H9 (cell line): ENCODE measurements around the gene NIPSNAP3A. TPM values are rescaled to one million over a fixed set of nuclear protein-coding genes. Genes with fewer than 3 reads are reported as not detected.

ENCODE experiments used
- DNase-seq: peaks from one replicate; pipeline ENCODE4 v3.0.0-alpha.2; 2017
- H2AFZ ChIP-seq: one replicate; pipeline ENCODE4 v1.6.1; 2013; ENCODE audit warnings: mild to moderate bottlenecking, low read length, control low read depth, moderate library complexity
- H2AK5ac ChIP-seq: 2 replicates; pipeline ENCODE4 v1.6.1; 2013; ENCODE audit warnings: low read length, control low read depth, mixed read lengths; ENCODE audit not compliant: insufficient read length
- H2BK120ac ChIP-seq: one replicate; pipeline ENCODE4 v1.6.1; 2013; ENCODE audit warnings: low read depth, mild to moderate bottlenecking, low read length, control low read depth, inconsistent platforms; ENCODE audit not compliant: poor library complexity, severe bottlenecking
- H2BK12ac ChIP-seq: 2 replicates; pipeline ENCODE4 v1.6.1; 2013; ENCODE audit warnings: low read length, control low read depth, mixed read lengths, low read depth; ENCODE audit not compliant: insufficient read length
- H2BK15ac ChIP-seq: 2 replicates; pipeline ENCODE4 v1.6.1; 2013; ENCODE audit warnings: low read depth, low read length, control low read depth
- H2BK20ac ChIP-seq: one replicate; pipeline ENCODE4 v1.6.1; 2013; ENCODE audit warnings: low read depth, mild to moderate bottlenecking, low read length, control low read depth, inconsistent platforms; ENCODE audit not compliant: poor library complexity, severe bottlenecking
- H2BK5ac ChIP-seq: 2 replicates; pipeline ENCODE4 v1.6.1; 2013; ENCODE audit warnings: low read length, control low read depth, mixed read lengths; ENCODE audit not compliant: insufficient read length
- H3K14ac ChIP-seq: 2 replicates; pipeline ENCODE4 v1.6.1; 2013; ENCODE audit warnings: low read length, control low read depth; ENCODE audit not compliant: insufficient read depth
- H3K18ac ChIP-seq: 2 replicates; pipeline ENCODE4 v1.6.1; 2013; ENCODE audit warnings: low read depth, mild to moderate bottlenecking, mixed read lengths, low read length, control low read depth; ENCODE audit not compliant: insufficient read length
- H3K23ac ChIP-seq: 2 replicates; pipeline ENCODE4 v1.6.1; 2013; ENCODE audit warnings: low read length, control low read depth, mixed read lengths, low read depth; ENCODE audit not compliant: insufficient read length
- H3K23me2 ChIP-seq: 2 replicates; pipeline ENCODE4 v1.6.1; 2013; ENCODE audit warnings: low read depth, mild to moderate bottlenecking, mixed read lengths, low read length, control low read depth; ENCODE audit not compliant: insufficient read length, poor library complexity, severe bottlenecking
- H3K27ac ChIP-seq: 2 replicates; pipeline ENCODE4 v1.5.1; 2013; ENCODE audit warnings: low read length, control low read depth, mixed read lengths, low read depth; ENCODE audit not compliant: insufficient read length
- H3K27me3 ChIP-seq: 2 replicates; pipeline ENCODE4 v1.6.1; 2013; ENCODE audit warnings: low read length, control low read depth, inconsistent platforms; ENCODE audit not compliant: insufficient read depth
- H3K4ac ChIP-seq: 2 replicates; pipeline ENCODE4 v1.6.1; 2013; ENCODE audit warnings: low read depth, mild to moderate bottlenecking, control low read depth, inconsistent platforms, low read length, moderate library complexity
- H3K4me1 ChIP-seq: 2 replicates; pipeline ENCODE4 v1.6.1; 2013; ENCODE audit warnings: low read length, control low read depth, inconsistent platforms; ENCODE audit not compliant: insufficient read depth
- H3K4me2 ChIP-seq: 2 replicates; pipeline ENCODE4 v1.6.1; 2013; ENCODE audit warnings: low read length, control low read depth, mixed read lengths; ENCODE audit not compliant: insufficient read length, insufficient read depth
- H3K56ac ChIP-seq: 2 replicates; pipeline ENCODE4 v1.6.1; 2013; ENCODE audit warnings: low read depth, mild to moderate bottlenecking, mixed read lengths, low read length, control low read depth; ENCODE audit not compliant: insufficient read length
- H3K79me1 ChIP-seq: 2 replicates; pipeline ENCODE4 v1.6.1; 2013; ENCODE audit warnings: low read depth, mild to moderate bottlenecking, moderate library complexity, low read length, control low read depth, inconsistent platforms; ENCODE audit not compliant: insufficient read depth, poor library complexity, severe bottlenecking
- H3K79me2 ChIP-seq: 2 replicates; pipeline ENCODE4 v1.6.1; 2013; ENCODE audit warnings: low read length, control low read depth, inconsistent platforms; ENCODE audit not compliant: insufficient read depth
- H3K9ac ChIP-seq: 2 replicates; pipeline ENCODE4 v1.6.1; 2013; ENCODE audit warnings: low read length, control low read depth, mixed read lengths; ENCODE audit not compliant: insufficient read length; ENCODE audit errors: extremely low read depth
- H3K9me3 ChIP-seq: one replicate; pipeline ENCODE4 v1.6.1; 2013; ENCODE audit warnings: low read depth, low read length, inconsistent platforms; ENCODE audit not compliant: control insufficient read depth
- H3T11ph ChIP-seq: one replicate; pipeline ENCODE4 v1.6.1; 2013; ENCODE audit warnings: mild to moderate bottlenecking, low read length, control low read depth, inconsistent platforms
- H4K20me1 ChIP-seq: one replicate; pipeline ENCODE4 v1.6.1; 2013; ENCODE audit not compliant: control insufficient read depth, insufficient read length, insufficient read depth
- H4K5ac ChIP-seq: 2 replicates; pipeline ENCODE4 v1.6.1; 2013; ENCODE audit warnings: low read depth, mild to moderate bottlenecking, mixed read lengths, low read length, control low read depth; ENCODE audit not compliant: insufficient read length
- H4K8ac ChIP-seq: replicated peaks from 2 replicates; pipeline ENCODE4 v1.6.1; 2013; ENCODE audit warnings: low read length, control low read depth, mixed read lengths, low read depth; ENCODE audit not compliant: insufficient read length
- H4K91ac ChIP-seq: 2 replicates; pipeline ENCODE4 v1.6.1; 2013; ENCODE audit warnings: low read depth, mild to moderate bottlenecking, moderate library complexity, mixed read lengths, low read length, control low read depth; ENCODE audit not compliant: insufficient read length
- H3K27ac Mint-ChIP-seq, 3 experiments: 2 replicates in 2 of 3; 3 replicates in 1 of 3; pipeline ENCODE4 v1.8.0; 2020 to 2021; ENCODE audit warnings: mixed read lengths in 3 of 3, mild to moderate bottlenecking in 1 of 3, moderate library complexity in 1 of 3
- H3K27me3 Mint-ChIP-seq: 2 replicates; pipeline ENCODE4 v1.8.0; 2021; ENCODE audit warnings: low read depth, mild to moderate bottlenecking, moderate library complexity, mixed read lengths
- H3K36me3 Mint-ChIP-seq, 3 experiments: 2 replicates in 2 of 3; 3 replicates in 1 of 3; pipeline ENCODE4 v1.8.0; 2020 to 2021; ENCODE audit warnings: low read depth in 3 of 3, mixed read lengths in 3 of 3; ENCODE audit not compliant: insufficient read depth in 1 of 3
- H3K4me1 Mint-ChIP-seq, 2 experiments: 2 replicates each; pipeline ENCODE4 v1.8.0; 2020; ENCODE audit warnings: mixed read lengths in 2 of 2
- H3K4me3 Mint-ChIP-seq, 2 experiments: 2 replicates in 1 of 2; 3 replicates in 1 of 2; pipeline ENCODE4 v1.8.0; 2020 to 2021; ENCODE audit warnings: mild to moderate bottlenecking in 2 of 2, mixed read lengths in 2 of 2, moderate library complexity in 1 of 2
- H3K9me3 Mint-ChIP-seq, 2 experiments: 2 replicates in 1 of 2; 3 replicates in 1 of 2; pipeline ENCODE4 v1.8.0; 2020; ENCODE audit warnings: mild to moderate bottlenecking in 2 of 2, mixed read lengths in 2 of 2, moderate library complexity in 1 of 2
- WGBS: extraction: QIAGEN DNeasy Blood & Tissue Kit; methylation state at CpG from one replicate; pipeline ENCODE4 v1.1.7; 2013; ENCODE audit warnings: missing lambda C conversion rate, low lambda C conversion rate, mixed read lengths; ENCODE audit not compliant: insufficient read length; ENCODE audit errors: extremely low coverage; 5-methylcytosine and 5-hydroxymethylcytosine counted together
- total RNA-seq: library from RNA; stranded (reverse); gene quantifications from 2 replicates; pipeline ENCODE4 v1.2.1, GENCODE V29; 2021
- TF ChIP-seq, protein P1 (sequence below): fragments of 200-600 bp; sonication (generic); conservative IDR thresholded peaks from 3 replicates; pipeline ENCODE4 v1.8.0; 2021; ENCODE audit warnings: antibody characterized with exemption, mild to moderate bottlenecking

Gene NIPSNAP3A
- total RNA-seq, 1 experiment from 2014 or later = 13.9 TPM

DNA sequence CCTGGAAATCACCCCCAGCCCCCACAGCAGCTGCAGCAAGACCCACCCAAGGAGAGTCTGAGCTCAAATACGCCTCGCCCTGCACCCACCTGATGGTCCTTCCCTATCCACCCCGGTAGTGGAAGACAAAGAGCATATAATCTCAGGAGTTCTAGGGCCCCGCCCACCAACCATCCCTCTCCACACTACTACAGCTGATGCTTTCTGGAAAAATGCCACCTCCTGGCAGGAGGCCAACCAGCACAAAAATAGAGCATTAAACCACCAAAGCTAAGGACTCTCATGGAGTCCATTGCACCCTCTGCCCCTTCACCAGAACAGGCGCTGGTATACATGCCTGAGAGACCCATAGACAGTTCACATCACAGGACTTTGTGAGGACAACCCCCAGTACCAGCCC lies 22.5 kb upstream of the NIPSNAP3A start:
- H3K4me1 ChIP-seq = no peaks in the 10 kb centered on the region
- H3K79me1 ChIP-seq = no peaks in the 10 kb centered on the region
- no peak overlapping the region for H3K4ac ChIP-seq
- no peak overlapping the region for H4K5ac ChIP-seq
- H2BK12ac ChIP-seq = no peak overlapping the region
- H2AFZ ChIP-seq = no peak overlapping the region
- no peak overlapping the region for H2AK5ac ChIP-seq
- no peak overlapping the region for H2BK120ac ChIP-seq
- no peaks in the 10 kb centered on the region for H3K27me3 ChIP-seq
- H2BK15ac ChIP-seq = no peak overlapping the region
- H3K56ac ChIP-seq = no peak overlapping the region
- no peaks in the 10 kb centered on the region for H4K20me1 ChIP-seq
- no peak overlapping the region for H4K8ac ChIP-seq
- H3K79me2 ChIP-seq = no peaks in the 10 kb centered on the region
- TF ChIP-seq, protein P1, sequence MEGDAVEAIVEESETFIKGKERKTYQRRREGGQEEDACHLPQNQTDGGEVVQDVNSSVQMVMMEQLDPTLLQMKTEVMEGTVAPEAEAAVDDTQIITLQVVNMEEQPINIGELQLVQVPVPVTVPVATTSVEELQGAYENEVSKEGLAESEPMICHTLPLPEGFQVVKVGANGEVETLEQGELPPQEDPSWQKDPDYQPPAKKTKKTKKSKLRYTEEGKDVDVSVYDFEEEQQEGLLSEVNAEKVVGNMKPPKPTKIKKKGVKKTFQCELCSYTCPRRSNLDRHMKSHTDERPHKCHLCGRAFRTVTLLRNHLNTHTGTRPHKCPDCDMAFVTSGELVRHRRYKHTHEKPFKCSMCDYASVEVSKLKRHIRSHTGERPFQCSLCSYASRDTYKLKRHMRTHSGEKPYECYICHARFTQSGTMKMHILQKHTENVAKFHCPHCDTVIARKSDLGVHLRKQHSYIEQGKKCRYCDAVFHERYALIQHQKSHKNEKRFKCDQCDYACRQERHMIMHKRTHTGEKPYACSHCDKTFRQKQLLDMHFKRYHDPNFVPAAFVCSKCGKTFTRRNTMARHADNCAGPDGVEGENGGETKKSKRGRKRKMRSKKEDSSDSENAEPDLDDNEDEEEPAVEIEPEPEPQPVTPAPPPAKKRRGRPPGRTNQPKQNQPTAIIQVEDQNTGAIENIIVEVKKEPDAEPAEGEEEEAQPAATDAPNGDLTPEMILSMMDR = no peak
- peak overlapping the region in 2 of 3 experiments; percentile 8 to 53; a peak in 4 of 7 replicates for H3K27ac Mint-ChIP-seq
- no peak overlapping the region for H2BK5ac ChIP-seq
- no peak for DNase-seq
- no peaks in the 10 kb centered on the region for H3K36me3 Mint-ChIP-seq
- no peak overlapping the region for H3K4me3 Mint-ChIP-seq
- H3K27me3 Mint-ChIP-seq = no peaks in the 10 kb centered on the region; the same call in 1 of the 2 replicates
- no peak overlapping the region for H3T11ph ChIP-seq
- no peak overlapping the region for H3K14ac ChIP-seq
- H3K23ac ChIP-seq = no peak overlapping the region
- no CpG with 5 or more reads among the region's 5 CpGs for WGBS
- no peak overlapping the region for H3K27ac ChIP-seq
- no peaks in the 10 kb centered on the region for H3K9me3 ChIP-seq
- no peak overlapping the region for H3K9ac ChIP-seq
- H3K4me1 Mint-ChIP-seq = peaks cover 7 to 9% of the 10 kb centered on the region in 2 experiments; a peak in 1 of 4 replicates
- H3K4me2 ChIP-seq = no peak overlapping the region
- H2BK20ac ChIP-seq = no peak overlapping the region
- no peak overlapping the region for H4K91ac ChIP-seq
- no peak overlapping the region for H3K18ac ChIP-seq
- H3K23me2 ChIP-seq = no peaks in the 10 kb centered on the region
- no peaks in the 10 kb centered on the region for H3K9me3 Mint-ChIP-seq
